HG03025 (cell line): ENCODE results near the gene MVB12B.

Experiments used
- ATAC-seq: cut with Tn5 transposase; IDR thresholded peaks from one replicate; pipeline ENCODE4 v1.9.1; 2021; ENCODE audit warnings: mild to moderate bottlenecking, moderate library complexity; ENCODE audit not compliant: unreplicated experiment, low FRiP score

Gene MVB12B

GRCh38 chr9:126378761-126379160 lies 52.1 kb downstream of the MVB12B start:
- ATAC-seq: no peak

DNA sequence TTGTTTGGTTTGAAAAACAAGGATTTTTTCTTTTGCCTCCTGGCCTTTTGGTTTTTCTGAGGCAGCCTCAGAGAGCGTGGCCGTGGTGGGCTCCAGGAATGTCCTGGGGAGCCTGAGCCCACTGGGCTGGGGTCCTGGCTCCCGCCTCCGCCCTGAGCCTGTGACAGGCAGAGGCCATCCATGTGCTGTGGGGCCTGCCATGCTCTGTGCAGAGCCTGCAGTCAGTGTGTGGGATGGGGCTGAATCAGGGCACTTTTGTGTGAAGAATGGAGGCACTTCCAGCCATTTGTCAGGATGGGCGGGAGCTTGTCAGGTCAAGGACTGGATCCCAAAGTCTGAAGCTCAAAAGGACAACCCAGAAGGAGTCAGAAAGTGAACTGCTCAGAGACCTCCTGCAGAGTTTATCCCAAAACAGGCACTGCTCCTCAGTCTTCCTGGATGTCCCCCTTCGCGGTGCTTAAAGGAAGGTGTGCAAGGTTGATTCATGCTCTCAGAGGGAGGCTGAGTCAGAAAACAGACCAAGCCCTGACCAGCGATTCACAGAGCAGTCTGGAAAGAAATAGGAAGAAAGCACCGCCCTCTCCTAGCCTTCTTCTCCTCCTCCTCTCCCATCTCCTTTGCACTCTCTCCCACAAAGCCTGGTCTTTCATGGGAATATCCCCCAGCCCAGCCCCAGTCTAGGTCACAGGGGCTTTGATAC lies 53.2 kb downstream of the MVB12B start:
- no peak for ATAC-seq

GRCh38 chr9:126380447-126380846 lies 53.8 kb downstream of the MVB12B start:
- ATAC-seq: no peak

- no peak for ATAC-seq
Measured at GRCh38 chr9:126381195-126381594, 54.6 kb downstream of the MVB12B start.

DNA sequence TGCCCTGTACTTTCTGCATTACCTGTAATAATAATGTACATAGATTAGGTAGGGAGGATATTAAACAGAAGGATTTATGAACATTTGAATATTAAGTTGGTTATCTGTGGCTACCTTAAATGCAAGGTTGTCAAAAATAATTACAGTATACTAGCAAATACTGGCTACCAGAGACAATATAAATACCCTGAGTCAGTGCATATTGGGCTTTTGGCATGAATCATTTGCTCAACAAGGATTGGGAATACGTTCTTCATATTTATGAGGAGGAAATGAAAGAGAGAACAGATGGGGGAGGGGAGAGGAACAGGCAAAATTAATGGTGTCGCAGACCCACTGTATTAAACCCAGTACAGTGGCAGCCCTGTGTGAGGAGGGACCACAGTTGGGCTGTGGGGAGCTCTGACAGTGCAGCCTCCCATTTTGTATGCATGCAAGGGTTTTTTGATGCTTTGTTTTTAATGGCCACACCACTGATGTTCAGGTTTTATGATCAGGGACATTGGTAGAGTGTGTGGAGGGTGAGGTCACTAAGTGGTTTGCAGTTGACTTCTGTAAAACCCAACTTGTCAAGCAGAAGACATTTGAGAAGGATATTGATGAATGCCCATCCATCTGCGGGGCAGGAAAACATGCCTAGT lies 56.9 kb downstream of the MVB12B start:
- no peak for ATAC-seq

GRCh38 chr9:126384926-126385325 lies 58.3 kb downstream of the MVB12B start:
- no peak for ATAC-seq

DNA sequence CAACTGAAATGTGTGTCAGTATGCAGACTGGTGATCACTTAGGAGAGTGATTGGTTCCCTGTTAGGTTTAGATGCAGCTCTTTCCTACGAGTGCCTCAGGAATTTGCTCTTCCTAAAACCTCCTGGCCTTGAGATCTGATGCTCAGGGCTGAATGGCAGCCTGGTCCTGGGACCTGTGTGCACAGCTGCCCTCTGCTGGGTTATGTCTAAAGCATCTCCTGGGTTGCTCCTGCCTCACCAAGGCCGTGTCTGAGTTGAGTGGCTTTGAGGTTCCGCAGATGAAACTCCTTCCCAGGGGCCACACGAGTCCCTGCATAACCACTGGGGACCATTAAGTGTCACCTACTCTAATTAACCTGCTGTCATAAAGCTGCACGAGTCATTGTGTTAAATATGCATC lies 59.5 kb downstream of the MVB12B start:
- no peak for ATAC-seq

DNA sequence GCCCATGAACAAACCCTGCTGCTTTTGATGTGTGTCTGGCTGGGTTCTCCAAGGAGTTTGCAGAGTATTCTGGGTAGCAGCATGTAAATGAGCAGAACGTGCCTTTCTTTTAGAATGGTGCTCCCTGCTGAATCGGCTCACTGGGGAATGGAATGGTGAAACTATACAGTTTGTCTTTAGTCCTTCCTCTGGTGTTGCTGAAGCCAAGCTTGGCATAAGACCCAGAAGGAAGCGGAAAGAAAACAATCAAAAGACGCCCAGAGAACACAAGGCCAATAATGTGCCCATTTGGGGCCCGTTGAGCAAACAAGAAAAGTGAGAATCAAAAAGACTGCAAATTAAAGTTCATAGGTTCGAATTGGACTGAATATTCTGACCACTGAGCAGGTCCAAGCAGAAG lies 60.1 kb downstream of the MVB12B start:
- no peak for ATAC-seq

DNA sequence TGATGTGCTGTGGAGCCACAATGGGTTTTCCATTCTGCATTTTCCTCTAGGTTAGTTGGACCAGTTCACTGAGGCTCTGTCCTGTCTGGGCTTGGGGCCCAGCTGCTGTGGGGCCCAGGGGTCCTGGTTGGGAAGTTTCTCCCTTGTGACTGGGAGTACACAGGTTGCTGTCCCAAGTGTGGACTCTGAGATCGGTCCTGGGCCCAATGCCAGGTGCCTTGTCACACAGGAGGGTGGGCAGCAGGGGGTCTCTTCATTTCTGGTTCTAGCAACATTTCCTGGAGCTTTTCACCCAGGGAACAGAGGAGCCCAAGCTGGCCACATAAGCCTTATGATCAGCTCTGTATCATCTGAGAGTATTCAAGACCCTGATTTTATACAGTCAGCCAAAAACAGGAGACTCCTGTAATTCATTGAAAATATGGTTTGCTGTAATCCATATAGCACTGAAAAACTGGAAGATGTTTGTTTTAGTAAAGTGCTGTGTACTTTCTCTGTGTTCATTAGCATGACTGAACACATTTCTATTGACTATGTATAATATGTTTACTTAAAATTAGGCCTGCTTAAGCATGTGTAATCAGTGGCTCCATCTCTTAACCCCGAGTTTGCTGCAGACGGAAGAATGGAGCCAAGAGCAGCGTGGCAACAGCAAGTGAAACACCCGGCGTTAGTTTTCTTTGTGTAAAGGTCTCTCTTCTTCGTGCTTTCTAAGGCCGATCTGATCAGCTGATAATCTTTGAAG lies 62.5 kb downstream of the MVB12B start:
- ATAC-seq: no peak

- no peak for ATAC-seq
Measured at GRCh38 chr9:126389992-126390391, 63.4 kb downstream of the MVB12B start.

DNA sequence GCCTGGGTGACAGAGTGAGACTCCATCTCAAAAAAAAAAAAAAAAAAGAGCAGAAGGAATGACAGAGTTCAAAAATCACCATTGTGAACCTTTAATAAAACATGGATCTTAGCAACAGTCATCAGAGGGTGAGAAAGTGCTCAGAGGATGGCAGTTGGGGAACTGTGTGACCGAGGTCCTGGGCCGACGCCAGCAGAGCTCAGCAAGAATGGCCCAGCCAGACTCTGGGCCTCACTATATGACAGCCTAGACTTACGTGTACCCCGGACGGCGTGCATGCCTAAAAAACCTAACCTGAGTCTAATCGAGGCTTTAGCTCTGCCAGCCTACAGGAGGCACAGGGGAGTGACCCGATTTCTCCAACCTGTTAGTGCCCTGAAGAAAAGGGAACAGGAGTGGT lies 64.3 kb downstream of the MVB12B start:
- ATAC-seq: no peak

GRCh38 chr9:126391713-126392661 lies 65.4 kb downstream of the MVB12B start:
- ATAC-seq: no peak

DNA sequence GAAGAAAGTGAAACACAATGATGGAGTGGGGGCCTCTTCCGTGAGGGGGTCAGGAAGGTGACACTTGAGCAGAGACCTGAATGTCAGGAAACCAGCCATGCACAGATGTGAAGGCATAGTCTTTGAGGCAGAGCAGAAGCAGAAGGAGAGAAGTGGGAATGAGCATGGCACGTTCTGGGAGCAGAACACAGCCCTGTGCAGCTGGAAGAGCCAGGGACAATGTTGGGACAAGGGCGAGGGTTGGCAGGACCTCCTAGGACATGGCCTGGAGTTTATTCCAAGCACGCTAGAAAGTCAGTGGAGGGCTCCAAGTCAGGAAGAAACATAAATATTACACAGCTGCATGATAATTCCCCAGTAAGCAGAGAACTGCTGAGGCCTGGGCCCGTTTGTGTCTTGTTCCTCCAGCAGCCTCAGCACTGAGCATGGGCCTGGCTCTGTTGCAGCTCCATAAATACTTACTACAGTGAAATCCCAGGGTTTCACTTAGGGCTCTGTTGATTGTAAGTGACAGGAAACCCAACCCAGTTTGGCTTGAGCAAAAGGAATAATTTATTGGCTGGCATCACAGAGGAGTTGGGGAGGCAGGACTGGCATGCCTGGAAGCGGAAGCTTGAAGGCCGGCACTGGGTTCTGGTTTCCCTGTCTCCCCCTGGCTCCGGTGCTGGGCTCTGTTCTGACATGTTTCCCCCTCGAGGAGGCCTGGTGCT lies 66.2 kb downstream of the MVB12B start:
- no peak for ATAC-seq

- no peak for ATAC-seq
Measured at GRCh38 chr9:126393876-126394275, 67.2 kb downstream of the MVB12B start.

- ATAC-seq: no peak
Measured at GRCh38 chr9:126394802-126395201, 68.2 kb downstream of the MVB12B start.

DNA sequence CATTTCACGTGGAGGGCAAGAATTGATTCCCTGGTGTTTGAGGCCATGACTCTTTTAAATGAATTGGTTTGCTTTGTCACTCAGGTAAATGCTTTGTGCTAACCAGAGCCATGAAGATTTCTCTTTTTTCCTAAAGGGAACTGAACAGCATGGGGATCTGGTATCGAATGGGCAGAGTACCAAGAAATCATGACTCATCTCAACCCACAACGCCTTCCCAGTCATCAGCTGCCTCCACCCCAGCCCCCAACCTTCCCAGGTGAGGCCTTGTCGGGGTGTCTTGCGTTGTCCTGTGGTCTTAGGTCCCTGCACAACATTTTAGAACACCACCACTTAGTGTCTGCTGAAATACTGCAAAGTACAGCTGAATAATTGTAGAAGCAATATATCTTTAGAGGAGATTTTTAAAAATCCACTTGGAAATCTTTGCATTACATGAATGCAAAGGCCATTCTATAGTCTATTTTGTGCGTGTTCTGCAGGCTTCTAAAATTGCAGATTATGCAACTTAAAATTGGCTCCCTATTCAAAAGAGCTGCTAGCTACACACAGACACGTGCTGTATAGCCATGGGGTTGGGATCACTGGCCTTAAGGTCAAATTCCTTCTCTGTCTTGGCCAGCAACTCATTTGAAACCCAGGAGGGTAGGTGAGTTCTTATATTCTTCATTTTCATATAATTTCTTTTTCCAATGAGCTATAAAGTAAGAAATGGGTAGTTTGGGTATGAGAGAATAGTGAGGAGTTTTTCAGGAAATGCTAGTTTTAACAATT lies 69.0 kb downstream of the MVB12B start:
- ATAC-seq: no peak

GRCh38 chr9:126397056-126397455 lies 70.4 kb downstream of the MVB12B start:
- peak; percentile 56 for ATAC-seq

DNA sequence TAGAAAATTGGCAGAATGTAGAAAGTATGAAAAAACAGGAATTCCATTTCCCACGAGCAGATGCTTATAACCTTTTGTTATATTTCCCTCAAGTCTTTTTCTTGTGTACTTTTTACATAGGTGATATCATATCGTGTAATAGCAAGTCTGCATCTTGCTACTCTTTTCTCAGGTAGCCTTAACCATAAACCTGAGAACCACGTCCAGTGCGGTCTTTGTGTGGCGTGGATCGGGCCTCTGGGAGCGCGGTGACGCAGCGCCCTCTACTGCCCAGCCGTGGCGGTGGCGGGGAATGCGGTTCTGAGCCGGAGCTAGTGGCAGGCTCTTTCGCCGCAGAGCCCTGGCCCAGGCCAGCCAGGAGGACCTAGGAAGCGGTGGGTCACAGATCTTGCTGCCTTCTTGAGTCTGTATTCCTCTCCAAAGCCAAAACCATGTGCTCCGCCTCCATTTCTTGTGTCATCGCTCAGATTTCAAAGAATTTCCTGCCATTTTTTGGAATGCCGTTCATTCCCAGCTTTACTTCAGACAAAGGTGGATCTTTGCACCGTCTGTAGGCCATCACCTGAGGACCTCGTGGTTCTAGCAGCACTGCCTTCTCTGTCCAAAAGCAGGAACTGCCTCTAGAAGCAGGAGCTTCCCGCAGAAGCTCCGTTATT lies 71.9 kb downstream of the MVB12B start:
- ATAC-seq: no peak

GRCh38 chr9:126399251-126399650 lies 72.6 kb downstream of the MVB12B start:
- ATAC-seq: no peak
